ENCODE measurements around the gene RIMOC1.

GRCh38 chr5:41858890-41859289 lies 45.3 kb upstream of the RIMOC1 start:
- TF ChIP-seq, protein P1, sequence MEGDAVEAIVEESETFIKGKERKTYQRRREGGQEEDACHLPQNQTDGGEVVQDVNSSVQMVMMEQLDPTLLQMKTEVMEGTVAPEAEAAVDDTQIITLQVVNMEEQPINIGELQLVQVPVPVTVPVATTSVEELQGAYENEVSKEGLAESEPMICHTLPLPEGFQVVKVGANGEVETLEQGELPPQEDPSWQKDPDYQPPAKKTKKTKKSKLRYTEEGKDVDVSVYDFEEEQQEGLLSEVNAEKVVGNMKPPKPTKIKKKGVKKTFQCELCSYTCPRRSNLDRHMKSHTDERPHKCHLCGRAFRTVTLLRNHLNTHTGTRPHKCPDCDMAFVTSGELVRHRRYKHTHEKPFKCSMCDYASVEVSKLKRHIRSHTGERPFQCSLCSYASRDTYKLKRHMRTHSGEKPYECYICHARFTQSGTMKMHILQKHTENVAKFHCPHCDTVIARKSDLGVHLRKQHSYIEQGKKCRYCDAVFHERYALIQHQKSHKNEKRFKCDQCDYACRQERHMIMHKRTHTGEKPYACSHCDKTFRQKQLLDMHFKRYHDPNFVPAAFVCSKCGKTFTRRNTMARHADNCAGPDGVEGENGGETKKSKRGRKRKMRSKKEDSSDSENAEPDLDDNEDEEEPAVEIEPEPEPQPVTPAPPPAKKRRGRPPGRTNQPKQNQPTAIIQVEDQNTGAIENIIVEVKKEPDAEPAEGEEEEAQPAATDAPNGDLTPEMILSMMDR (IDR thresholded peaks at IDR 0.05), result no peak
- no peak for TF ChIP-seq POLR2A (IDR thresholded peaks at IDR 0.05)

Data from body of pancreas (tissue), 4 donors.